Stimulated activated naive CD8-positive, alpha-beta T cell treated with anti-CD3 and anti-CD28 coated beads, Interleukin-15, Interleukin-2, amounts not matched to agents 100 ng/mL and 50 ng/mL, for 24 hours (primary cell): ENCODE results near the gene IFRD2.

Experiments
- H3K27ac Mint-ChIP-seq: one replicate; pipeline ENCODE4 v1.8.0; 2021; ENCODE audit warnings: mild to moderate bottlenecking, mixed read lengths
- H3K27me3 Mint-ChIP-seq: one replicate; pipeline ENCODE4 v1.8.0; 2021; ENCODE audit warnings: mixed read lengths
- H3K36me3 Mint-ChIP-seq: one replicate; pipeline ENCODE4 v1.8.0; 2021; ENCODE audit warnings: low read depth, mixed read lengths
- H3K4me1 Mint-ChIP-seq: one replicate; pipeline ENCODE4 v1.8.0; 2021; ENCODE audit warnings: low read depth, mixed read lengths
- H3K4me3 Mint-ChIP-seq: one replicate; pipeline ENCODE4 v1.8.0; 2021; ENCODE audit warnings: mild to moderate bottlenecking, mixed read lengths
- H3K9me3 Mint-ChIP-seq: one replicate; pipeline ENCODE4 v1.8.0; 2021; ENCODE audit warnings: mixed read lengths

IFRD2 gene

GRCh38 chr3:50271314-50271936 lies 20.8 kb downstream of the IFRD2 start:
- Mint-ChIP-seq H3K4me3 (no peak overlapping the region), H3K27ac (no peak overlapping the region), H3K27me3 (peaks cover 42% of the 10 kb centered on the region), H3K9me3 (no peaks in the 10 kb centered on the region), H3K36me3 (no peaks in the 10 kb centered on the region), H3K4me1 (peaks cover 28% of the 10 kb centered on the region)

GRCh38 chr3:50270422-50271224 lies 21.6 kb downstream of the IFRD2 start:
- no peak overlapping the region for H3K27ac Mint-ChIP-seq
- no peaks in the 10 kb centered on the region for H3K36me3 Mint-ChIP-seq
- H3K9me3 Mint-ChIP-seq: no peaks in the 10 kb centered on the region
- H3K4me1 Mint-ChIP-seq: peaks cover 23% of the 10 kb centered on the region
- H3K4me3 Mint-ChIP-seq: no peak overlapping the region
- peaks cover 39% of the 10 kb centered on the region for H3K27me3 Mint-ChIP-seq

GRCh38 chr3:50269977-50270413 lies 22.2 kb downstream of the IFRD2 start:
- H3K27ac Mint-ChIP-seq: no peak overlapping the region
- H3K9me3 Mint-ChIP-seq: no peaks in the 10 kb centered on the region
- H3K27me3 Mint-ChIP-seq: peaks cover 34% of the 10 kb centered on the region
- H3K36me3 Mint-ChIP-seq: no peaks in the 10 kb centered on the region
- H3K4me3 Mint-ChIP-seq: no peak overlapping the region
- H3K4me1 Mint-ChIP-seq: peaks cover 17% of the 10 kb centered on the region

- Mint-ChIP-seq H3K27me3 (peaks cover 29% of the 10 kb centered on the region), H3K4me3 (no peak overlapping the region), H3K9me3 (no peaks in the 10 kb centered on the region), H3K4me1 (peaks cover 12% of the 10 kb centered on the region), H3K36me3 (no peaks in the 10 kb centered on the region), H3K27ac (no peak overlapping the region)
Measured at GRCh38 chr3:50269460-50269859, 22.8 kb downstream of the IFRD2 start.

GRCh38 chr3:50268703-50269451 lies 23.4 kb downstream of the IFRD2 start, which contains the start of gene SEMA3B:
TSS of gene SEMA3B (plus strand) at chr3:50269147. CDS start at chr3:50269241, 94 bp downstream.
- Mint-ChIP-seq H3K4me1 (peaks cover 7% of the 10 kb centered on the region), H3K9me3 (no peaks in the 10 kb centered on the region), H3K27ac (no peak within 1 kb of the TSS), H3K27me3 (peaks cover 23% of the 10 kb centered on the region), H3K4me3 (no peak within 1 kb of the TSS), H3K36me3 (no peaks in the 10 kb centered on the region)

GRCh38 chr3:50268276-50268675 lies 24.0 kb downstream of the IFRD2 start:
- no peak overlapping the region for H3K27ac Mint-ChIP-seq
- H3K4me1 Mint-ChIP-seq: peaks cover 5% of the 10 kb centered on the region
- H3K36me3 Mint-ChIP-seq: no peaks in the 10 kb centered on the region
- no peaks in the 10 kb centered on the region for H3K9me3 Mint-ChIP-seq
- no peak overlapping the region for H3K4me3 Mint-ChIP-seq
- peaks cover 21% of the 10 kb centered on the region for H3K27me3 Mint-ChIP-seq

GRCh38 chr3:50267280-50267913 lies 24.8 kb downstream of the IFRD2 start:
- peaks cover 16% of the 10 kb centered on the region for H3K27me3 Mint-ChIP-seq
- no peaks in the 10 kb centered on the region for H3K36me3 Mint-ChIP-seq
- H3K4me3 Mint-ChIP-seq: no peak overlapping the region
- H3K27ac Mint-ChIP-seq: no peak overlapping the region
- no peaks in the 10 kb centered on the region for H3K4me1 Mint-ChIP-seq
- no peaks in the 10 kb centered on the region for H3K9me3 Mint-ChIP-seq

- no peak overlapping the region for H3K4me3 Mint-ChIP-seq
- no peaks in the 10 kb centered on the region for H3K9me3 Mint-ChIP-seq
- peaks cover 16% of the 10 kb centered on the region for H3K27me3 Mint-ChIP-seq
- H3K4me1 Mint-ChIP-seq: no peaks in the 10 kb centered on the region
- H3K36me3 Mint-ChIP-seq: no peaks in the 10 kb centered on the region
- no peak overlapping the region for H3K27ac Mint-ChIP-seq
Measured at GRCh38 chr3:50266836-50267235, 25.4 kb downstream of the IFRD2 start.

- H3K36me3 Mint-ChIP-seq: no peaks in the 10 kb centered on the region
Measured at GRCh38 chr3:50266017-50266416, 26.2 kb downstream of the IFRD2 start.

GRCh38 chr3:50265571-50265970 lies 26.7 kb downstream of the IFRD2 start:
- Mint-ChIP-seq H3K4me3 (no peak overlapping the region), H3K4me1 (no peaks in the 10 kb centered on the region), H3K36me3 (no peaks in the 10 kb centered on the region), H3K27me3 (peaks cover 16% of the 10 kb centered on the region), H3K27ac (no peak overlapping the region), H3K9me3 (no peaks in the 10 kb centered on the region)

More at GRCh38 chr3:50266017-50266416, 26.2 kb downstream of the IFRD2 start:
- Mint-ChIP-seq H3K4me3 (no peak overlapping the region), H3K9me3 (no peaks in the 10 kb centered on the region), H3K27me3 (peaks cover 16% of the 10 kb centered on the region), H3K4me1 (no peaks in the 10 kb centered on the region), H3K27ac (no peak overlapping the region)

GRCh38 chr3:50264964-50265485 lies 27.2 kb downstream of the IFRD2 start:
- Mint-ChIP-seq H3K4me3 (no peak overlapping the region), H3K4me1 (no peaks in the 10 kb centered on the region), H3K27ac (no peak overlapping the region), H3K36me3 (no peaks in the 10 kb centered on the region), H3K9me3 (no peaks in the 10 kb centered on the region), H3K27me3 (peaks cover 16% of the 10 kb centered on the region)

- no peaks in the 10 kb centered on the region for H3K9me3 Mint-ChIP-seq
- no peak overlapping the region for H3K4me3 Mint-ChIP-seq
- no peak overlapping the region for H3K27ac Mint-ChIP-seq
- no peaks in the 10 kb centered on the region for H3K36me3 Mint-ChIP-seq
- peaks cover 4% of the 10 kb centered on the region for H3K4me1 Mint-ChIP-seq
- peaks cover 16% of the 10 kb centered on the region for H3K27me3 Mint-ChIP-seq
Measured at GRCh38 chr3:50264383-50264963, 27.8 kb downstream of the IFRD2 start.

- Mint-ChIP-seq H3K36me3 (no peaks in the 10 kb centered on the region), H3K27ac (no peak overlapping the region), H3K4me3 (no peak overlapping the region), H3K4me1 (peaks cover 4% of the 10 kb centered on the region), H3K27me3 (peaks cover 15% of the 10 kb centered on the region), H3K9me3 (no peaks in the 10 kb centered on the region)
Measured at GRCh38 chr3:50263478-50264382, 28.5 kb downstream of the IFRD2 start.
